Measurements from ENCODE around the gene VSIG10L.

- no peak for TF ChIP-seq CTCF (IDR thresholded peaks at IDR 0.05; ENCODE audit: low read length)
- no peak for TF ChIP-seq EZH2 (IDR thresholded peaks at IDR 0.05; ENCODE audit: borderline replicate concordance, low read length)
These were observed 10.7 kb downstream of the VSIG10L start for GRCh38 chr19:51331193-51331592.

Data from OCI-LY1 (cell line).